GM18526 (cell line): ENCODE measurements around the gene TUNAR.

Experiments
- POLR2A ChIP-seq: IDR thresholded peaks from 3 replicates; pipeline ENCODE4 v1.6.1; 2011; ENCODE audit not compliant: insufficient read length; ENCODE audit errors: extremely low read depth

Gene TUNAR

DNA sequence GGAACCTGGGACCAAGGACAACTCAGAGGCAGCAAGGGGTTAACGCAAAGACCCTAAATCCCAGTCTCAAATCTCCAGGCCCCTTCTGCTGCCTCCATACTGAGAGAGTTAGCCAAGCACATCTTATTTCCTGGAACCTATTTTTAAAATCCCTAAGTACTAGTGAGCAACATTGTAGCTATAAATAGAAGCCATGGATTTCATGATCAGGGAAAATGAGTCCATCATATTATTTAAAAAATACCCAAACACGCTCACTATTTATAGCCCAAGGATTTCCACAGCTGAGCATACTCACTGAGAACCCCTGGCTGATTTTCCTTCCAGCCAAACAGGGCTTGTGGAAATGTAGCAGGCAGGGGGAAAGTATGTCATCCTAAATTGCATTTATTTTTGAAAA, 19.4 kb upstream of the TUNAR start:
- no peak for TF ChIP-seq POLR2A

GRCh38 chr14:95858893-95859292, 17.7 kb upstream of the TUNAR start:
- no peak for TF ChIP-seq POLR2A

GRCh38 chr14:95862243-95862642, 14.4 kb upstream of the TUNAR start:
- TF ChIP-seq POLR2A, result no peak

DNA sequence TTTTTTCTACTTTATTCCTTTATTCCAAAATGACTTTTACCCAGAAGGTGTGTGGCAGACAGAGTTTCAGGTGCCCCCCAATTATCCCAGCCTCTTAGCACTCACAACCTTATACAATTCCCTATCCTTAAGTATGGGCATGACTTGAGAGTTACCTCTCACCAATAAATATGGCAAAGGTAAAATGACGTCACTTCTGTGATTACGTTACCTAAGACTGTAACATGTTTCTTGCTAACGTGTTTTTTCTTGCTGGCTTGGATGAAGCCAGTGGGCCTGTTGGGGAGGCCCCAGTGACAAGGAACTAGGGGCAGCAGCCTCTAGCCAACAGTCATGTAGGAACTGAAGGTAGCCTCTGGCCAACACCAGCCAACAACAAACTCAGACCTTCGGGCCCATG, 13.3 kb upstream of the TUNAR start:
- no peak for TF ChIP-seq POLR2A

DNA sequence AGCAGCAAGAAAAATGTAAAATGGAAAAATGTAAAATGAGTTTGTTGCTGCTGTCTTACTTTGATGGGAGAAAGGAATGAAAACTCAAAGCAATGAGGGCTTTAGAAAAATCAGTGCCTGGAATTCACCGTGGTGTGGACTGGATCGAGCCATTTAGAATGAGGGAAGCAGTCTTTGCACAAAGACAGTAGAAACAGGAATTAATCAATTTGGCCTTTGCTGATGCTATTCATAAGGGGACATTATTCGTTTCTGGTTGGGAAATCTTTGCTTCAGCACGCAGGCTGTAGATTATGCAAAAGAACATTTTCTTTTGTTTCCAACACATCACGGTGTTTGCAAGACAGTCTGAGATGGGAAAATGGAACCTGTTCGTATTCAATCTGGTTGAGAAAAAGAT, 6.9 kb upstream of the TUNAR start:
- TF ChIP-seq POLR2A, result no peak

GRCh38 chr14:95870772-95871171, 5.9 kb upstream of the TUNAR start:
- no peak for TF ChIP-seq POLR2A

DNA sequence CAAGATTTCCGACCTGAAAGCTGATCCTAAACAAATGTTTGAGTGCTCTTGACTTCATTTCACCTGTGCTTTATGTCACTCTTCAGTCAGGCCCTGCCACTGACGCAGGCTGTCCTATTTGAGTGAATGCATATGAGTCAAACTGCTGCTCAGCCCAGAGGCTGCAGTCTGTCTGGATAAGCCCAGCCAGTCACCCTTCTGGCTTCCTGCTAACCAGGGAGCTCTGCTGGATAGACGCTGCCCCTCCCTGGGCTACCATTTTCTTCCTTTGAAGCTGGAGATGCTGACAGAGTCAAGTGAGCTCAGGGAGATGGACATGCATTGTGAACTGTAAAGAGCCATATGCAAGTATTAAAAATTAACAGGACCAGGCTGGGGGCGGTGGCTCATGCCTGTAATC, 5.1 kb upstream of the TUNAR start:
- no peak for TF ChIP-seq POLR2A

GRCh38 chr14:95872777-95873176, 3.9 kb upstream of the TUNAR start:
- no peak for TF ChIP-seq POLR2A

- no peak for TF ChIP-seq POLR2A
Measured at GRCh38 chr14:95875831-95876760, 536 bp upstream of the TUNAR start.

GRCh38 chr14:95877633-95878032, 1.0 kb downstream of the TUNAR start:
- TF ChIP-seq POLR2A, result no peak

- TF ChIP-seq POLR2A, result no peak
Measured at GRCh38 chr14:95884377-95884776, 7.7 kb downstream of the TUNAR start.

GRCh38 chr14:95885278-95885677, 8.6 kb downstream of the TUNAR start:
- TF ChIP-seq POLR2A, result no peak

- no peak for TF ChIP-seq POLR2A
Measured at GRCh38 chr14:95885866-95886265, 9.2 kb downstream of the TUNAR start.

GRCh38 chr14:95886366-95887056, 9.9 kb downstream of the TUNAR start:
- no peak for TF ChIP-seq POLR2A

- TF ChIP-seq POLR2A, result no peak
Measured at GRCh38 chr14:95887351-95887750, 10.7 kb downstream of the TUNAR start.

GRCh38 chr14:95889236-95889979, 12.8 kb downstream of the TUNAR start:
- no peak for TF ChIP-seq POLR2A

- TF ChIP-seq POLR2A, result no peak
Measured at GRCh38 chr14:95891742-95892141, 15.1 kb downstream of the TUNAR start.
